Hair follicular keratinocyte (primary cell): ENCODE data around the gene SLC39A13. TPM values are rescaled to one million over a fixed set of nuclear protein-coding genes. Genes with fewer than 3 reads are reported as not detected.

ENCODE experiments used
- total RNA-seq: library from RNA; depleted of rRNA; stranded (reverse); fragments of >200 nt; gene quantifications from 2 replicates; pipeline ENCODE4 v1.2.3, GENCODE V29; 2015

SLC39A13 gene
- 84.5 and 97.5 TPM in 2 replicates for total RNA-seq

GRCh38 chr11:47407746-47408590 is at the start of gene SLC39A13:
TSS of gene SLC39A13 (plus strand) at chr11:47408590. CDS start at chr11:47410095, 1,505 bp downstream.

GRCh38 chr11:47378010-47378835 is 30.2 kb upstream of the SLC39A13 start, which contains the start of gene SPI1:
TSS of gene SPI1 (minus strand) at chr11:47378547. CDS start at chr11:47378353, 194 bp downstream.

GRCh38 chr11:47426062-47426956 is 17.9 kb downstream of the SLC39A13 start, which contains the start of gene PSMC3:
TSS of gene PSMC3 (minus strand) at chr11:47426439. CDS start at chr11:47426279, 160 bp downstream.

GRCh38 chr11:47448566-47449427 is 40.4 kb downstream of the SLC39A13 start, which contains the start of gene RAPSN:
TSS of gene RAPSN (minus strand) at chr11:47449136. CDS start at chr11:47448964, 172 bp downstream.

Other genes starting within 250 kb of the SLC39A13 start
- gene ARFGAP2, start 231.7 kb upstream of the SLC39A13 start, total RNA-seq, result 70.7 and 92.8 TPM in 2 replicates
- gene PACSIN3, start 222.2 kb upstream of the SLC39A13 start, total RNA-seq, result 72.3 and 102 TPM in 2 replicates
- 43.0 and 50.7 TPM in 2 replicates for gene DDB2, start 193.6 kb upstream of the SLC39A13 start, total RNA-seq
- 19.8 and 23.1 TPM in 2 replicates for gene ACP2, start 159.8 kb upstream of the SLC39A13 start, total RNA-seq
- gene NR1H3, start 150.6 kb upstream of the SLC39A13 start, total RNA-seq, result 12.4 and 14.0 TPM in 2 replicates
- 13.8 and 15.1 TPM in 2 replicates for gene MADD, start 138.5 kb upstream of the SLC39A13 start, total RNA-seq
- gene MYBPC3, start 55.9 kb upstream of the SLC39A13 start, total RNA-seq, result not detected in 2 replicates
- not detected in 2 replicates for gene SPI1, start 30.0 kb upstream of the SLC39A13 start, total RNA-seq
- gene PSMC3, start 17.8 kb downstream of the SLC39A13 start, total RNA-seq, result 123 and 233 TPM in 2 replicates
- gene RAPSN, start 40.5 kb downstream of the SLC39A13 start, total RNA-seq, result not detected in 2 replicates
- gene CELF1, start 144.5 kb downstream of the SLC39A13 start, total RNA-seq, result 51.8 and 52.3 TPM in 2 replicates
- 166 and 195 TPM in 2 replicates for gene PTPMT1, start 157.0 kb downstream of the SLC39A13 start, total RNA-seq
- gene KBTBD4, start 170.4 kb downstream of the SLC39A13 start, total RNA-seq, result 12.5 and 15.4 TPM in 2 replicates
- 75.5 and 101 TPM in 2 replicates for gene NDUFS3, start 170.5 kb downstream of the SLC39A13 start, total RNA-seq
- gene FAM180B, start 178.1 kb downstream of the SLC39A13 start, total RNA-seq, result not detected in 2 replicates
- 0.08 and 0.16 TPM in 2 replicates for gene C1QTNF4, start 185.8 kb downstream of the SLC39A13 start, total RNA-seq
- gene MTCH2, start 234.0 kb downstream of the SLC39A13 start, total RNA-seq, result 69.9 and 104 TPM in 2 replicates